Osteocyte (in vitro differentiated cells): ENCODE measurements around the gene ZIC5. TPM values are rescaled to one million over a fixed set of nuclear protein-coding genes. Genes with fewer than 3 reads are reported as not detected.

ENCODE experiments used
- DNase-seq: peaks from one replicate; pipeline ENCODE4 v3.0.0; 2021; ENCODE audit warnings: mixed read lengths; ENCODE audit not compliant: unreplicated experiment; ENCODE audit errors: extremely low spot score
- H3K27ac Mint-ChIP-seq: one replicate; pipeline ENCODE4 v1.8.0; 2021; ENCODE audit warnings: mild to moderate bottlenecking, mixed read lengths; ENCODE audit not compliant: unreplicated experiment
- H3K27me3 Mint-ChIP-seq: one replicate; pipeline ENCODE4 v1.8.0; 2021; ENCODE audit warnings: mixed read lengths; ENCODE audit not compliant: unreplicated experiment
- H3K36me3 Mint-ChIP-seq: one replicate; pipeline ENCODE4 v1.8.0; 2021; ENCODE audit warnings: mixed read lengths; ENCODE audit not compliant: unreplicated experiment
- H3K4me1 Mint-ChIP-seq: one replicate; pipeline ENCODE4 v1.8.0; 2021; ENCODE audit warnings: mixed read lengths; ENCODE audit not compliant: unreplicated experiment
- H3K4me3 Mint-ChIP-seq: one replicate; pipeline ENCODE4 v1.8.0; 2021; ENCODE audit warnings: mild to moderate bottlenecking, moderate library complexity, mixed read lengths; ENCODE audit not compliant: unreplicated experiment
- H3K9me3 Mint-ChIP-seq: one replicate; pipeline ENCODE4 v1.8.0; 2021; ENCODE audit warnings: mixed read lengths; ENCODE audit not compliant: unreplicated experiment
- total RNA-seq: library from RNA; stranded (reverse); gene quantifications from 2 replicates; pipeline ENCODE4 v1.2.1, GENCODE V29; 2021
- TF ChIP-seq, protein P1 (sequence below): fragments of 200-600 bp; sonication (generic); IDR thresholded peaks from 2 replicates; pipeline ENCODE4 v1.5.0; 2021; ENCODE audit warnings: antibody characterized with exemption, mild to moderate bottlenecking, moderate library complexity

The ZIC5 gene
- total RNA-seq, 1 donor from 2014 or later = 8.8 TPM

DNA sequence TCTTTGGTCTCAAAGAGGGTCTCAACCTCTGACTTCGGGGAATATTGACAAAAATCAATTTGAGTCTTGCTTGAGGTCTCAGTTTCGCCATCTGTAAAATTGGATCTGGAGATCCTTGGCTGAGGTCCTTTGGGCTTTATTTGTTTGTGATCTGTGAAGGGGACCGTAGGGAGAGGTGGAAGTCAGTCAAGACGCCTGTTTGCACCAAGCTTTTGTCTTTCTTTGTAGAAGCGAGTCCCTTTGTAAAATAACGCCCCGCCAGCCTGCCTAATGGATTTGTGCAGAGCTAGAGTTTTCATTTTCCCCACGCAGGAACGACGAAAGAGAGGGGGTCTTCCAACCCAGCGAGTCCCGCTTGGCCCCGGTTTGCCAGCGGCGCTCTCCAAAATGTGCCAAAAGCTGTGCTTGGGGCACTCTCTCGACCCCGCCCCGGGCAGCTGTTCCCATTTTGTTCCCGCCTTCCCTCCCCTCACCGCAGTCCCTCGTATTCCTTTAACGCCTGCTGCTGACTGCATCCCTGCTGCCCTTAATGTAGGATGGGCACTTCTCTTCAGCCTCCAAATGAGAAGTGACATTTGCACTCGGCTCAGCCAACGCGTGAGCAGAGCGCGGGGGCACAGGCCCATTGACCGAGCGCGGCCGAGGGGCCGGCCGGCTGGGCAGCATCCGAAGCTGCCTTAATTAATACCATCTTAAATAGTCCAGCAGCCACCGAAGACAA lies 13.0 kb downstream of the ZIC5 start:
- TF ChIP-seq, protein P1, sequence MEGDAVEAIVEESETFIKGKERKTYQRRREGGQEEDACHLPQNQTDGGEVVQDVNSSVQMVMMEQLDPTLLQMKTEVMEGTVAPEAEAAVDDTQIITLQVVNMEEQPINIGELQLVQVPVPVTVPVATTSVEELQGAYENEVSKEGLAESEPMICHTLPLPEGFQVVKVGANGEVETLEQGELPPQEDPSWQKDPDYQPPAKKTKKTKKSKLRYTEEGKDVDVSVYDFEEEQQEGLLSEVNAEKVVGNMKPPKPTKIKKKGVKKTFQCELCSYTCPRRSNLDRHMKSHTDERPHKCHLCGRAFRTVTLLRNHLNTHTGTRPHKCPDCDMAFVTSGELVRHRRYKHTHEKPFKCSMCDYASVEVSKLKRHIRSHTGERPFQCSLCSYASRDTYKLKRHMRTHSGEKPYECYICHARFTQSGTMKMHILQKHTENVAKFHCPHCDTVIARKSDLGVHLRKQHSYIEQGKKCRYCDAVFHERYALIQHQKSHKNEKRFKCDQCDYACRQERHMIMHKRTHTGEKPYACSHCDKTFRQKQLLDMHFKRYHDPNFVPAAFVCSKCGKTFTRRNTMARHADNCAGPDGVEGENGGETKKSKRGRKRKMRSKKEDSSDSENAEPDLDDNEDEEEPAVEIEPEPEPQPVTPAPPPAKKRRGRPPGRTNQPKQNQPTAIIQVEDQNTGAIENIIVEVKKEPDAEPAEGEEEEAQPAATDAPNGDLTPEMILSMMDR = no peak
- Mint-ChIP-seq H3K27ac (no peak overlapping the region), H3K4me1 (peaks cover 31% of the 10 kb centered on the region), H3K9me3 (no peaks in the 10 kb centered on the region), H3K27me3 (peaks cover 8% of the 10 kb centered on the region), H3K4me3 (peak overlapping the region; percentile 38), H3K36me3 (peaks cover 4% of the 10 kb centered on the region)
- no peak for DNase-seq

DNA sequence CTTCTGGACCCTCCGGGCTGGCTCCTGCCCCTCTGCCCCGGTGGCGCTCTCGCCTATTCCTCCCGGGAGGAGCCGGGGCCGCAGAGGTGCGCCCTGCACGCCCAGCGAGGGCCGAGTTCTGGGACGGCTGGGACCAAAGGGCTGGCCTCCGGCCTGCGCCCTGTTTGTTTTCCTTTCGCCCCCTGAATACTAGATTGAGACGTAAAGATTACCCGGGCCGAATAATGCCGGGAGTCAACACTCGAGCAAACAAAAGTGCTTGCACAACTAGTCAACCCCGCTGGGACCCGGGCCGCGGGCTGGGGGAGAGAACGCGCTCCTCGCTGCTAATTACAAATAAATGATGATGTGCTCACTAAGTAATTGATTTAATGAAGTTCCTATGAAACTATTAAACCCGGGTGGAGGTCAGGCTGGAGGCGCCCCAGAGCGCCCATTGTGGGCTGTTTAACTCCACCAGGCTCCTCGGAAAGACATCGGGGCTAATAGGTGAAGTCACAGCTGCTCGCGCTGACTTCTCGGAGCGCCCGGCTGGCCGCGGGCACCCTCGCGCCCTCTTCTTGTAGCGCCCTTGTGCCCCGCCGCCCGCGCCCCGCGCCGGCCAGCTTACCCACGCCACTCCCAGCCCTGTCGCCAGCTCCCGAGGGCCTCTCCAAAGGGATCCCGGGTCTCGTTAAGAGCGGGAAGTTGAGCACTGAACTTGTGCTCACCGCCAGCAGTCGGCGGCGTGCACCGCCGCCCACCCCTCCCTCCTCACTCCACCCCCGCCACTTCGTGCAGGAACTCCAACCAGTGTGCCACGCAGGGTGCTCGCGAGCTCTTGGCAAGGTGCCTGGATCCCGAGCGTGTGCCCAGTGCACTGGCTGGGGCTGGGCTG lies 14.9 kb downstream of the ZIC5 start:
- H3K27me3 Mint-ChIP-seq = peaks cover 8% of the 10 kb centered on the region
- H3K9me3 Mint-ChIP-seq = no peaks in the 10 kb centered on the region
- H3K4me3 Mint-ChIP-seq = no peak overlapping the region
- H3K4me1 Mint-ChIP-seq = peaks cover 46% of the 10 kb centered on the region
- no peak overlapping the region for H3K27ac Mint-ChIP-seq
- no peak for DNase-seq
- no peaks in the 10 kb centered on the region for H3K36me3 Mint-ChIP-seq
- TF ChIP-seq, protein P1 = no peak

DNA sequence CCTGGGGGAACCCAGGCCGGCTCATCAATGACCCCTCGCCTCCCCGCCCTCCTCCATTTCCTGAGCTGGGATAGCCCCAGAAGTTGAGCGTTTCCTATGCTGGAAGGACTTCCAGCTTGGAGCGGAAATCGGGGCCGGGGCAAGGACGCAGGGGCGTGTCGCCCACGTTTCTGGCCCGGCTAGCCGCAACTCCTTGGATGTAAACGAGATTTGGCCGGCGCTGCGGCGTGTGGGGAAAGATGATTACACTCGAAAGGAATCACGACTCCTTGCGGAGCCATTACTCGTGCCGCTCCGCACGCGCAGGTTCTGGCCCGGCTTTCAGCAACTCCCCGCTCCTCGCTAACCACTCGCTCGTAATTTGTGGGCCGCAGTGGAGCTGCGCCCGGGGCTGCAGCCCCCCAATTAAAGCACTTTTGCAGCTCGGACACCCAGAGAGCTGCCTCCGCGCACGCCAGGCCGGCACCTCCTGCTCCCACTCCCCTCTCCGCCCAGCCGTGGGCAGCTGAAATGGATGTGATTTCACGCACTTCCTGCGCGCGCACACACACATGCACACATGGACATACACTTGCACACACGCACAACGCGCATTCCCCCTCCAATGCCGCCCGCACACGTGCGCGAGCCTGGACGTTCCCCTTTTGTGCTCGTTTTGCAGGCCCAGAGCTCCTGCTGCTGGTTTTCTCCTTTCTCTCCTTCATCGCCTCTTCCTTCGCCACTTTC lies 15.7 kb downstream of the ZIC5 start:
- DNase-seq = no peak
- Mint-ChIP-seq H3K9me3 (no peaks in the 10 kb centered on the region), H3K27me3 (peaks cover 8% of the 10 kb centered on the region), H3K4me3 (no peak overlapping the region), H3K27ac (no peak overlapping the region), H3K4me1 (peaks cover 47% of the 10 kb centered on the region), H3K36me3 (no peaks in the 10 kb centered on the region)
- TF ChIP-seq, protein P1 = no peak

DNA sequence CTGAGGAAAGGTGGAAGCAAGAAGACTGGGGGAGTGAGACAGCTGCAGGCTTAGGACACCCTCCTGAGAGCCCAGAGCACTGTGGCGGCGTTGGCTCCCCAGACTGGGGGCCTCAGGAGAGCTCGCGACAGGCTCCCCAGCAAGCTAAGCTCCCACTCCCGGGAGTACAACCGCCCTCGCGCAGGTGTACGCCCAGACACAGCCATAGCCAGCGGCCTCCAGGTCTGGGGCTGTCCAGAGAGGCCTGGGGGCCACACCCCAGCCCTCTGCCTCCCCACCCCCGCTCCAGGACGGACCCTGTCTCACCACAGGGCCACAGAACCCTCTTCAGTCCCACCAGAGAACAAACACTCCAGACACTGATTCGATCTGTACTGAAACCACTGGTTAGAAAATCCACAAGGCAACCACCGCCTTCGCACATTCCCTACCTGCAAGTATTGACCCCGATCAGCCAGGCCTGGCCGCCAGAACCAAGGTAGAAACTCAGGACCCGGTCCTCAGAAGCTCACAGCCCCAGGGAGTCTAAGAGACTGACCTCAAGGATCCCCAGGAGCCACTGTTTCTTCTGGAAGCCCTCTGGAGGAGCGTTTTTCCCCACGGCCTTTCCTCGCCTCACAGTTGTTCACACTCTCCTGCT lies 16.3 kb downstream of the ZIC5 start:
- TF ChIP-seq, protein P1 = no peak
- Mint-ChIP-seq H3K4me3 (no peak overlapping the region), H3K27me3 (peaks cover 8% of the 10 kb centered on the region), H3K27ac (no peak overlapping the region), H3K9me3 (no peaks in the 10 kb centered on the region), H3K4me1 (peaks cover 50% of the 10 kb centered on the region), H3K36me3 (no peaks in the 10 kb centered on the region)
- DNase-seq = no peak
